Skeletal muscle tissue (tissue), 4 donors: ENCODE measurements around the gene EYA2. TPM values are rescaled to one million over a fixed set of nuclear protein-coding genes. Genes with fewer than 3 reads are reported as not detected.

Experiments
- H3K27ac ChIP-seq: one replicate; pipeline ENCODE4 v1.7.0; 2013; ENCODE audit warnings: mild to moderate bottlenecking, low read depth, low read length, inconsistent platforms
- H3K27me3 ChIP-seq, 3 donors: one replicate each; pipeline ENCODE4 v1.7.0; 2013; ENCODE audit warnings: low read length in 3 of 3; ENCODE audit not compliant: control insufficient read depth in 3 of 3, insufficient read depth in 3 of 3
- H3K36me3 ChIP-seq, 3 donors: one replicate each; pipeline ENCODE4 v1.7.0; 2013; ENCODE audit warnings: low read length in 3 of 3; ENCODE audit not compliant: control insufficient read depth in 3 of 3, insufficient read depth in 3 of 3
- H3K4me1 ChIP-seq, 3 donors: one replicate each; pipeline ENCODE4 v1.7.0; 2013; ENCODE audit warnings: low read length in 3 of 3, mild to moderate bottlenecking in 3 of 3; ENCODE audit not compliant: control insufficient read depth in 3 of 3, insufficient read depth in 3 of 3
- H3K4me3 ChIP-seq, 3 donors: one replicate each; pipeline ENCODE4 v1.7.0; 2013; ENCODE audit warnings: low read length in 3 of 3
- H3K9ac ChIP-seq, 3 donors: one replicate each; pipeline ENCODE4 v1.7.0; 2013; ENCODE audit warnings: low read length in 3 of 3, mild to moderate bottlenecking in 3 of 3, moderate library complexity in 2 of 3, low read depth in 1 of 3
- H3K9me3 ChIP-seq, 3 donors: one replicate each; pipeline ENCODE4 v1.7.0; 2013; ENCODE audit warnings: low read length in 3 of 3; ENCODE audit not compliant: control insufficient read depth in 3 of 3
- total RNA-seq: library from RNA; depleted of rRNA; stranded (reverse); fragments of >200 nt; gene quantifications from one replicate; pipeline ENCODE4 v1.2.3, GENCODE V29; 2014
- donor health status: Osteomylitis.

The EYA2 gene
- total RNA-seq, 1 donor from 2014 or later: 1.0 TPM

DNA sequence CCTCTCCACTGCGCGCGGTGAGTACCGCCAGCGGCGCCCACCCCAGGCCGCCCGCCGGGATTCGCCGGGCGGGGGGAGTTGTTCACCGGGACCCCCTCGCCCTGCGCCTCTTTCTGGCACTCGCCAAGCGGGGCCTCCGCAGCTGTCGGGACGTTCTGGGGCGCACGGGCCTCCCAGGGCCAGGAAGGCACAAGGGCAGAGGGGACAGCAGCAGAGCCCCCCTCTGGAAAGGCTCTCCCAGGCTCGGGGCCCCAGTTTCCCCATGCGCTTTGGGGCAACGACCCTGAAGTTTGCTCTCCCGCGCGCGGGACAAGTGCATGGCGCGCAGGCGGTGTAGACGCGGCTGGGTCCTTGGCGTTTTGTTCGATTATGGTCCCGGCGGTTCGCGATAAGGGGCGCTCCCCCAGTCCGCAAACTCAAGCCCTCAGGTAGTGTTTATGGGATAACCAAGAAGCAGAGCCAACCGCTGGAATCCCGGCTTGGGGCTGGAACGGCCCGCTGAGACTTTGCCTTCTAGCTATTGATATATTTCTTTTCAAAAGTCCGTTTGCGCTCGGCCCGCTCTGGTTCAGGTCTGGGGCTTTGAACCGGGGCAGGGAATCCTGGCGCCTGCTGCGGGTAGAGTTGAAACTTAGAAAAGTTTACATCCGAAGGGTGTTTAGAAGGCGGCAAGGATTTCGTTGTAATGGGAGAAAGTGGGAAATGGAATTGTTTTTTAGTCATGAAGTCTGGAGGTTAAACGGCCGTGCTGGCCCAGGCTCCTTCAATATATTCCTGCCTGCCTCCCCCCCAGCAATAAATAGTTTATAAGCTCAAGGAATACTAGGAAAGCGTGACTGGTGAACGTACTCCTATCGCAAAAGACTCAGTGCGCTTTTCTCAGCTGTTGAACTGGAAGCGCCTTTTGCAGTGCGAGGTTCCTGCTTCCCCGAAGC is 595 bp downstream of the EYA2 start:
- H3K27ac ChIP-seq: no peak overlapping the region
- no peaks in the 10 kb centered on the region for H3K36me3 ChIP-seq
- H3K4me3 ChIP-seq: peak overlapping the region; percentile 45 to 64 (median 62)
- peak overlapping the region in 1 of 3 donors; percentile 50 for H3K9ac ChIP-seq
- peaks cover 0 to 9% (median 0%) of the 10 kb centered on the region in 3 donors for H3K9me3 ChIP-seq
- H3K4me1 ChIP-seq: no peaks in the 10 kb centered on the region
- peaks cover 26 to 38% (median 26%) of the 10 kb centered on the region in 3 donors for H3K27me3 ChIP-seq

DNA sequence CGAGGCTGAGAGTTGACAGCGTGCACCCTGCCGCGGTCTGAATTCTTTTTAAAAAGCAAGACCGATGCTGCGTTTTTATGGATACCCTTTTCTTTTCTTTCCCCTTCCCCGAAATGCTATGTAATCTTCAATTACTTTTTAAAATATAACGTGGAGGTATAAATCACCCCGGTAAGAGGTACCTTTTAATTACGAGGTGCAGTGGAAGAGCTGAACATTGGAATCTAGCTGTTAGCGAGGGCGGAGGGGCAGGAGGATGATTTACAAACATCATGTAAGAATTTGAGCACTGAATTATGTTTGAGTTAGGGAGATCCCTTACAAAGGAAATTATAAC is 1.2 kb downstream of the EYA2 start:
- Histone ChIP-seq H3K27ac (no peak overlapping the region), H3K9ac (peak overlapping the region in 1 of 3 donors; percentile 50), H3K4me1 (no peaks in the 10 kb centered on the region), H3K27me3 (peaks cover 26 to 38% (median 26%) of the 10 kb centered on the region in 3 donors), H3K4me3 (peak overlapping the region; percentile 45 to 64 (median 62)), H3K9me3 (peaks cover 0 to 3% (median 0%) of the 10 kb centered on the region in 3 donors), H3K36me3 (no peaks in the 10 kb centered on the region)

DNA sequence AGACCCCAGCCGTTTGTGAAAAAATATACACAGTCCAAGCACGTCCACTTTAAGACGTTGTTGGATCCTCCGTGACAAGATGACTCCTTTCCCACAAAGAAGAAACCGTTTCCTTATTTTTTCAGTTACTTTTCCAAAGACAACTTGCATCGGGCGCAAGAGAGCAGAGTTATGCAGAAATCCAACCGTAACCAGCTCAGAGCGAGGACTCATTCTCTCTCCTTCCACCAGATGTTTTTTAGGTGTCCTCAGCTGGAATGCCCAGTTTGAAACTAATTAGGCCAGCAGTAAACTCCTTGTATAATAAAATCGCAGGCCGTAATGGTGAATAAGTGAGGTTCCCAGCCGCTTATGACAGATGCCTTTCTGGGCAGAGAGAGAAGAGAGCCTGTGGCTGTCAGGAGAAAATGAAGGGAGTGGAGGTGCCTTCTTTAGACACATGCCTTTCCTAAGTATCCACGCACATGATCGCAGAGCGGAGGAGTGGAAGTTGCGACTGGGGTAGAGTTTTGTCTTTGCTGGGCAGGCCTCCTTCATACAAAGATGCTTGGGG is 2.8 kb downstream of the EYA2 start:
- peaks cover 26 to 38% (median 26%) of the 10 kb centered on the region in 3 donors for H3K27me3 ChIP-seq
- no peaks in the 10 kb centered on the region for H3K4me1 ChIP-seq
- H3K36me3 ChIP-seq: no peaks in the 10 kb centered on the region
- H3K9me3 ChIP-seq: no peaks in the 10 kb centered on the region
- H3K9ac ChIP-seq: no peak overlapping the region
- no peak overlapping the region for H3K4me3 ChIP-seq
- H3K27ac ChIP-seq: no peak overlapping the region

DNA sequence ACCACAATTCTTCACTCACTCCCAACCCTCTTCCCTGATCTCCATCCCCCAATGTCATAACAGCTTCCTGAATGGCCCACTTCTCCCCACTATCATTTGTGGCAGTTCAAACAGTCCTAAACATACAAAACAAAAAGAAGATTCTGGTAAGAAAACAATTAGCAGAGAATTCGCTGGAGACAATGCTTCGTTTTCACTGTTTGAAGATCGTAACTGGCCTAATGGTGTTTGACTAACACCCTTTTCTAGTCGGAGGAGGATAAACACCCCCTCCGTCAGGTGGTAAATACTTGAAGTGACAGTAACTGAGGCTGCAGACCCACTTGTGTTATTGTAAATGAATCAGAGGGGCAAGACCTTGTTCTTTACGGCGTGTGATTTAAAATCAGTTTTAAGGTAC is 3.8 kb downstream of the EYA2 start:
- no peaks in the 10 kb centered on the region for H3K9me3 ChIP-seq
- no peak overlapping the region for H3K4me3 ChIP-seq
- H3K4me1 ChIP-seq: no peaks in the 10 kb centered on the region
- H3K27me3 ChIP-seq: peaks cover 26 to 34% (median 28%) of the 10 kb centered on the region in 3 donors
- H3K9ac ChIP-seq: no peak overlapping the region
- H3K27ac ChIP-seq: no peak overlapping the region
- H3K36me3 ChIP-seq: no peaks in the 10 kb centered on the region

DNA sequence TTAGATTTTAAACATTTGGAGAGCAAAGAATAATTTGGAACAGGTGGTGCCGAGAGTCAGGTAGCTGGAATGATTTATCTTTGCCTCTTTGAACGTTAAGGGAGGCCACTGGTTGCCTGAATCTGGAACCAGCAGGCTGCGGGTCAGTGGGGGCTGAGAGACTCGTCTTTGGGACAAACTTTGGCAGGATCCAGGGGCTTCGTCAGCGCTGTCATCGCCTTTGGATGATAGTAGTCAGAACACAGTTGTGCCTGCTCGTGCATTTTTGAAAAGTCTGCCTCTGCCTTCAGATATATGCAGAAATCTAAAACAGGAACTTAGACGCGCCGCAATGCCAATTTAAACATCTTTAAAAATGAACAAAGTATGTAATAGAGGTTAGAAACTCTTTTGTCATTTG is 5.0 kb downstream of the EYA2 start:
- Histone ChIP-seq H3K27me3 (peaks cover 18 to 28% (median 25%) of the 10 kb centered on the region in 3 donors), H3K9ac (no peak overlapping the region), H3K4me3 (no peak overlapping the region), H3K36me3 (no peaks in the 10 kb centered on the region), H3K27ac (peak overlapping the region; percentile 40), H3K9me3 (no peaks in the 10 kb centered on the region), H3K4me1 (no peaks in the 10 kb centered on the region)

DNA sequence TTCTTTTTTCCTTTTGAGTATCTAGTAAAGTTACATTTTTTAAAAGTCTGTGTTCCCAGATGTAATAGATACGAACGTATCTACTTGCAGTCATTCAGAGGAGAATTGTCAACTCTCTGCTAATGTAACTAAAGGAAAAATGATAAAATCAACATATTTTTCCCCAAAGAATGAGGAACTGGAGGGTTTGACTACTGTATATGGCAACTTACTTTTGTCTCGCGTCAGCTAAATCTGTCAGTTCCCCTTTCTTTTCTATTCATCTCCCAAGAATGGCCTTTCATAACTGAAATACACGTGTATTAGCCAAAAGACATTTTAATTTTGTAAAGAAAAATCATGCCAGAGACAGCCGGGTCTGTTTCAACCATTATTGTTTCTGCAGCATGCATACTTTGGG is 5.4 kb downstream of the EYA2 start:
- no peak overlapping the region for H3K9ac ChIP-seq

DNA sequence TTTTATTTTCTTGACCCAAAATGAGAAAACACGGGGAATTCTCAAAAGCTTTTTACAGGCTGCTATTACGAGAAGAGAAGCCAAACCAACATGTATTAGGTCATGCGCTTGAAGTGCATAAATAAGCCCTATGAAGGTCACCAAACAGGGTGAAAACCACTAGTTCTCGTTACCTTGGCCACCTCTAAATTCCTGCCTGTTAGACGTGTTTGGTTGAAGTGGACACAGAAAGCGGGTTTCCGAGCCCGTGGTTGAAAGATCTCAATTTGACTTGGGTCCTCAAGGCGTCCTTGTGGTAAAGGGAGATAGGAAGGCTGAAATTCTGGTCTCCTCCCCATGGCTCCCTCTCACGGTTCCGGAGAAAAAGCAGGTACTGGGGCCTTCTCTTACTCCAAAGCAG is 6.2 kb downstream of the EYA2 start:
- H3K27me3 ChIP-seq: peaks cover 13 to 19% (median 15%) of the 10 kb centered on the region in 3 donors
- no peaks in the 10 kb centered on the region for H3K36me3 ChIP-seq
- no peaks in the 10 kb centered on the region for H3K9me3 ChIP-seq
- no peak overlapping the region for H3K4me3 ChIP-seq
- no peak overlapping the region for H3K27ac ChIP-seq
- H3K9ac ChIP-seq: no peak overlapping the region
- H3K4me1 ChIP-seq: no peaks in the 10 kb centered on the region

More for the DNA sequence above, 5.4 kb downstream of the EYA2 start:
- H3K4me1 ChIP-seq: no peaks in the 10 kb centered on the region
- peaks cover 18 to 25% (median 23%) of the 10 kb centered on the region in 3 donors for H3K27me3 ChIP-seq
- H3K9me3 ChIP-seq: no peaks in the 10 kb centered on the region
- H3K4me3 ChIP-seq: no peak overlapping the region
- H3K36me3 ChIP-seq: no peaks in the 10 kb centered on the region
- peak overlapping the region; percentile 40 for H3K27ac ChIP-seq

DNA sequence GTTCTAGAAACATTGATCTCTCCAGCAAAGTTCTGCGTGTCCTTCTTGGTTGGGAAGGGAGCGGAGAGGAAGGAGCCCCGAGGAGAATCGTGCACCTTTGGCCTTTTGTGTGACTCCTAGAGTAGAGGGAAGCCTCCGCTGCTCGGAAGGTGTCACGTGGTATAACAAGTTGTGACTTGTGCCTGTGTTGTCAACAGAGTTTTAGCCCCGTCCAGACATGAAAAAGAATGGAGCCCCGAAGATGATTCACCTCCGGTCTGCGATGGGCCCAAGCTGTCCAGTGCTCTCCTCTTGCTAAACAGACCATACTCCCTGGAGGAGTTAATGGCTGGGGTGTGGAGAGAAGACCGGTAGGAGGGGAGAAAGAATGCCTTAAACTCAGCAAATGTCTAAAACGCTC is 7.0 kb downstream of the EYA2 start:
- H3K9me3 ChIP-seq: no peaks in the 10 kb centered on the region
- no peak overlapping the region for H3K9ac ChIP-seq
- H3K4me3 ChIP-seq: no peak overlapping the region
- H3K27ac ChIP-seq: no peak overlapping the region
- no peaks in the 10 kb centered on the region for H3K36me3 ChIP-seq
- no peaks in the 10 kb centered on the region for H3K4me1 ChIP-seq
- peaks cover 10 to 16% (median 10%) of the 10 kb centered on the region in 3 donors for H3K27me3 ChIP-seq

DNA sequence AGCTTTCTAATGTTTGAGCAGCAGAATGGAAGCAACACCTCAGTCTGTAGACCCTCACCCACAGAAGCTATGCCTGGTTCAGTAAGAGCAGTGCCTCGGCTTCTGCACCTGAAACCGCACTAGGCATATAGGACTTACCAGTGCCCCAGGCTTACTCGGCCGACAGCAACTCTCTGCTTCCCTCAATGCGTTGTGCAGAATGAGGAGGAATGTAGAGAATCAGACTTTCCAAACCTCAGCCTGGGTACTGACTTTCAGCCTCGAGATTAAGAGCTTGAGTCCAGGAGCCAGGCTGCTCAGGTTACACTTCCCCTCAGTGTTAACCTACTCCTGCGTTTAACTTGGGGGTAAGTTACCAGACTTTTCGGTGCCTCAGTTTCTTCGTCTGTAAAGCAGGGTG is 8.6 kb downstream of the EYA2 start:
- Histone ChIP-seq H3K4me1 (no peaks in the 10 kb centered on the region), H3K36me3 (no peaks in the 10 kb centered on the region), H3K4me3 (no peak overlapping the region), H3K9ac (no peak overlapping the region), H3K9me3 (no peaks in the 10 kb centered on the region), H3K27ac (no peak overlapping the region), H3K27me3 (peaks cover 0 to 11% (median 6%) of the 10 kb centered on the region in 3 donors)

DNA sequence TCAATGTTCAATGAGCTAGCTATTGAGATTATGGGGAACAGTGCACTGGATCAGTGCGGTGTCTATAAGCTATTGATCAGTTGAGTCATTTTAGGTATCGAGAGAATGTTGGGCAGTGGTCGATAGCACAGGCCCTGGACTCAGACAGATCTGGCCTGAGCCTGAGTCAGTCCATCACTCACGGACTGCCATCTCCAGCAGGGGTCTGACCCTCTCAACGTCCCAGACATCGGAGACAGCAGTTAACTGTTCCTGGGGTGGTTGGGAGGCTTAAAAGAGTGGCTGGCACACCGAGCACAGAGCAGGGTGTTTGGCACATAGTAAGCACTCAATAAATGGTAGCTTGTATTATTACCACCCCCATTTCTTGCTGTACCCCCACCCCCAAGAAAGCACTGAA is 9.3 kb downstream of the EYA2 start:
- Histone ChIP-seq H3K4me1 (no peaks in the 10 kb centered on the region), H3K9me3 (no peaks in the 10 kb centered on the region), H3K27ac (no peak overlapping the region), H3K36me3 (no peaks in the 10 kb centered on the region), H3K9ac (no peak overlapping the region), H3K27me3 (peaks cover 0 to 8% (median 6%) of the 10 kb centered on the region in 3 donors), H3K4me3 (no peak overlapping the region)
